ENCODE measurements around the gene RPH3AL. TPM values are rescaled to one million over a fixed set of nuclear protein-coding genes. Genes with fewer than 3 reads are reported as not detected.
"Not testable (repeated sequence)": the region's sequence is repeated elsewhere in the genome, so short reads cannot be mapped to it uniquely, and the experiment has no call there.

Gene RPH3AL
- total RNA-seq, 6 donors from 2014 or later = 33.6 to 93.2 (median 54.3) TPM

GRCh38 chr17:373613-374230, 21.1 kb upstream of the RPH3AL start:
- Histone ChIP-seq H3K27ac (peak overlapping the region in 1 of 4 donors; percentile 43), H3K4me3 (no peak overlapping the region), H3K27me3 (no peaks in the 10 kb centered on the region), H3K36me3 (no peaks in the 10 kb centered on the region), H3K9me3 (peaks cover 0 to under 1% (median 0%) of the 10 kb centered on the region in 4 donors), H3K4me1 (peaks cover 0 to 11% (median 3%) of the 10 kb centered on the region in 4 donors)
- TF ChIP-seq POLR2AphosphoS5 (IDR thresholded peaks at IDR 0.05) = no peak
- TF ChIP-seq POLR2A (IDR thresholded peaks at IDR 0.05) = no peak
- TF ChIP-seq EP300 (IDR thresholded peaks at IDR 0.05) = no peak
- TF ChIP-seq CTCF (IDR thresholded peaks at IDR 0.05) = no peak
- ATAC-seq (ENCODE audit: low FRiP score in 2 of 2) (peak in 1 of 2 donors; percentile 82), DNase-seq (no peak)
- WGBS, 2 donors = 78 to 83% methylated on average over 7 of the region's 7 CpGs

GRCh38 chr17:372157-373152, 19.8 kb upstream of the RPH3AL start:
- H3K27me3 ChIP-seq = no peaks in the 10 kb centered on the region
- ATAC-seq (ENCODE audit: low FRiP score in 2 of 2) (no peak), DNase-seq (no peak)
- TF ChIP-seq CTCF (IDR thresholded peaks at IDR 0.05) (no peak), POLR2A (IDR thresholded peaks at IDR 0.05) (no peak), EP300 (IDR thresholded peaks at IDR 0.05) (no peak), POLR2AphosphoS5 (IDR thresholded peaks at IDR 0.05) (no peak)
- 66 to 71% methylated on average over 17 to 18 of the region's 18 CpGs for whole genome bisulfite sequencing, 2 donors
- H3K27ac ChIP-seq = peak overlapping the region in 2 of 4 donors; percentile 43 to 50
- H3K4me3 ChIP-seq = no peak overlapping the region
- H3K36me3 ChIP-seq = no peaks in the 10 kb centered on the region
- H3K9me3 ChIP-seq = peaks cover 0 to 10% (median 0%) of the 10 kb centered on the region in 4 donors
- peaks cover 0 to 7% (median 3%) of the 10 kb centered on the region in 4 donors for H3K4me1 ChIP-seq

- no peak for ATAC-seq (ENCODE audit: low FRiP score in 2 of 2)
- Histone ChIP-seq H3K27ac (peak overlapping the region in 1 of 4 donors; percentile 43), H3K4me1 (peaks cover 0 to 5% (median 2%) of the 10 kb centered on the region in 4 donors), H3K9me3 (peaks cover 0 to 10% (median 0%) of the 10 kb centered on the region in 4 donors), H3K27me3 (no peaks in the 10 kb centered on the region), H3K4me3 (no peak overlapping the region), H3K36me3 (no peaks in the 10 kb centered on the region)
- TF ChIP-seq CTCF (IDR thresholded peaks at IDR 0.05) (no peak), POLR2AphosphoS5 (IDR thresholded peaks at IDR 0.05) (no peak), POLR2A (IDR thresholded peaks at IDR 0.05) (no peak), EP300 (IDR thresholded peaks at IDR 0.05) (no peak)
- WGBS, 2 donors = 86 to 92% methylated on average over 13 of the region's 13 CpGs
- no peak for DNase-seq
Observed at GRCh38 chr17:371583-371982, 19.0 kb upstream of the RPH3AL start.

DNA sequence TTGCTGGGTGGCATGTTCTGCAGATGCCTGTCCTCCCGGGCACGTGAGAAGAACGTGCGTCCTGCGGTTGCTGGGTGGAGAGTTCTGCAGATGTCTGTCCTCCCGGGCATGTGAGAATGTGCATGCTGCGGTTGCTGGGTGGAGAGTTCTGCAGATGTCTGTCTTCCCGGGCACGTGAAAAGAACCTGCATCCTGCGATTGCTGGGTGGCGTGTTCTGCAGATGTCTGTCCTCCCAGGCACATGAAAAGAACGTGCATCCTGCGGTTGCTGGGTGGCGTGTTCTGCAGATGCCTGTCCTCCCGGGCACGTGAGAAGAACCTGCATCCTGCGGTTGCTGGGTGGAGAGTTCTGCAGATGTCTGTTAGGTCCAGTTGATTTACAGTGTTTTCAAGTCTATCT, 15.0 kb upstream of the RPH3AL start:
- not testable (repeated sequence) for H3K27ac ChIP-seq; H3K4me1 ChIP-seq; ATAC-seq (ENCODE audit: low FRiP score in 2 of 2); H3K27me3 ChIP-seq; H3K4me3 ChIP-seq; H3K9me3 ChIP-seq; H3K36me3 ChIP-seq; DNase-seq
- 96 to 97% methylated on average over 13 to 17 of the region's 17 CpGs for WGBS, 2 donors

GRCh38 chr17:366657-367615, 14.3 kb upstream of the RPH3AL start:
- ATAC-seq (ENCODE audit: low FRiP score in 2 of 2); H3K4me3 ChIP-seq; H3K9me3 ChIP-seq; DNase-seq; H3K27ac ChIP-seq; H3K27me3 ChIP-seq; H3K4me1 ChIP-seq; H3K36me3 ChIP-seq: not testable (repeated sequence)
- WGBS, 2 donors = 65 to 81% methylated on average over 17 to 33 of the region's 33 CpGs
